HEK293 (cell line): Measurements from ENCODE around the gene SFSWAP.

Source experiments
- CTCF ChIP-seq: fragments of 450-650 bp; formaldehyde crosslinking; IDR thresholded peaks from 2 replicates; pipeline ENCODE4 v1.5.1; 2016; ENCODE audit warnings: missing biosample characterization, missing genetic modification characterization
- ZBTB20 ChIP-seq: fragments of 450-650 bp; formaldehyde crosslinking; IDR thresholded peaks from 2 replicates; pipeline ENCODE4 v1.5.1; 2016; ENCODE audit warnings: missing biosample characterization, missing genetic modification characterization
- ZNF24 ChIP-seq: fragments of 450-650 bp; formaldehyde crosslinking; IDR thresholded peaks from 2 replicates; pipeline ENCODE4 v1.5.1; 2016; ENCODE audit warnings: missing biosample characterization, missing genetic modification characterization
- ZNF530 ChIP-seq: fragments of 450-650 bp; formaldehyde crosslinking; IDR thresholded peaks from 2 replicates; pipeline ENCODE4 v1.5.1; 2016; ENCODE audit warnings: low read depth, missing biosample characterization, missing genetic modification characterization
- ZNF768 ChIP-seq: fragments of 450-650 bp; formaldehyde crosslinking; IDR thresholded peaks from 2 replicates; pipeline ENCODE4 v1.5.1; 2018; ENCODE audit warnings: missing biosample characterization, mild to moderate bottlenecking, missing genetic modification characterization
- TF ChIP-seq, protein P1 (sequence below): fragments of 450-650 bp; formaldehyde crosslinking; IDR thresholded peaks from 2 replicates; pipeline ENCODE4 v1.5.1; 2016; ENCODE audit warnings: missing biosample characterization, missing genetic modification characterization
- TF ChIP-seq, protein P2 (sequence below): fragments of 450-650 bp; formaldehyde crosslinking; IDR thresholded peaks from 2 replicates; pipeline ENCODE4 v1.5.1; 2016; ENCODE audit warnings: missing biosample characterization, missing genetic modification characterization
- TF ChIP-seq, protein P3 (sequence below): fragments of 450-650 bp; formaldehyde crosslinking; IDR thresholded peaks from 2 replicates; pipeline ENCODE4 v1.5.1; 2016; ENCODE audit warnings: missing biosample characterization, missing genetic modification characterization, low read depth
- TF ChIP-seq, protein P4 (sequence below): fragments of 450-650 bp; IDR thresholded peaks from 2 replicates; pipeline ENCODE4 v1.5.1; 2018; ENCODE audit warnings: missing biosample characterization, mild to moderate bottlenecking, missing genetic modification characterization

GRCh38 chr12:131803961-131804521 lies 93.2 kb downstream of the SFSWAP start:
- TF ChIP-seq, protein P1, sequence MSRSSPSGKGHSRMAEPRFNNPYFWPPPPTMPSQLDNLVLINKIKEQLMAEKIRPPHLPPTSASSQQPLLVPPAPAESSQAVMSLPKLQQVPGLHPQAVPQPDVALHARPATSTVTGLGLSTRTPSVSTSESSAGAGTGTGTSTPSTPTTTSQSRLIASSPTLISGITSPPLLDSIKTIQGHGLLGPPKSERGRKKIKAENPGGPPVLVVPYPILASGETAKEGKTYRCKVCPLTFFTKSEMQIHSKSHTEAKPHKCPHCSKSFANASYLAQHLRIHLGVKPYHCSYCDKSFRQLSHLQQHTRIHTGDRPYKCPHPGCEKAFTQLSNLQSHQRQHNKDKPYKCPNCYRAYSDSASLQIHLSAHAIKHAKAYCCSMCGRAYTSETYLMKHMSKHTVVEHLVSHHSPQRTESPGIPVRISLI = no peak
- TF ChIP-seq, protein P2, sequence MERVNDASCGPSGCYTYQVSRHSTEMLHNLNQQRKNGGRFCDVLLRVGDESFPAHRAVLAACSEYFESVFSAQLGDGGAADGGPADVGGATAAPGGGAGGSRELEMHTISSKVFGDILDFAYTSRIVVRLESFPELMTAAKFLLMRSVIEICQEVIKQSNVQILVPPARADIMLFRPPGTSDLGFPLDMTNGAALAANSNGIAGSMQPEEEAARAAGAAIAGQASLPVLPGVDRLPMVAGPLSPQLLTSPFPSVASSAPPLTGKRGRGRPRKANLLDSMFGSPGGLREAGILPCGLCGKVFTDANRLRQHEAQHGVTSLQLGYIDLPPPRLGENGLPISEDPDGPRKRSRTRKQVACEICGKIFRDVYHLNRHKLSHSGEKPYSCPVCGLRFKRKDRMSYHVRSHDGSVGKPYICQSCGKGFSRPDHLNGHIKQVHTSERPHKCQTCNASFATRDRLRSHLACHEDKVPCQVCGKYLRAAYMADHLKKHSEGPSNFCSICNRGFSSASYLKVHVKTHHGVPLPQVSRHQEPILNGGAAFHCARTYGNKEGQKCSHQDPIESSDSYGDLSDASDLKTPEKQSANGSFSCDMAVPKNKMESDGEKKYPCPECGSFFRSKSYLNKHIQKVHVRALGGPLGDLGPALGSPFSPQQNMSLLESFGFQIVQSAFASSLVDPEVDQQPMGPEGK (tag by site-specific recombination) = no peak
- TF ChIP-seq CTCF (tag by site-specific recombination) (no peak), ZNF768 (no peak), ZNF530 (no peak), ZNF24 (tag by site-specific recombination) (no peak), ZBTB20 (tag by site-specific recombination) (no peak)
- TF ChIP-seq, protein P3, sequence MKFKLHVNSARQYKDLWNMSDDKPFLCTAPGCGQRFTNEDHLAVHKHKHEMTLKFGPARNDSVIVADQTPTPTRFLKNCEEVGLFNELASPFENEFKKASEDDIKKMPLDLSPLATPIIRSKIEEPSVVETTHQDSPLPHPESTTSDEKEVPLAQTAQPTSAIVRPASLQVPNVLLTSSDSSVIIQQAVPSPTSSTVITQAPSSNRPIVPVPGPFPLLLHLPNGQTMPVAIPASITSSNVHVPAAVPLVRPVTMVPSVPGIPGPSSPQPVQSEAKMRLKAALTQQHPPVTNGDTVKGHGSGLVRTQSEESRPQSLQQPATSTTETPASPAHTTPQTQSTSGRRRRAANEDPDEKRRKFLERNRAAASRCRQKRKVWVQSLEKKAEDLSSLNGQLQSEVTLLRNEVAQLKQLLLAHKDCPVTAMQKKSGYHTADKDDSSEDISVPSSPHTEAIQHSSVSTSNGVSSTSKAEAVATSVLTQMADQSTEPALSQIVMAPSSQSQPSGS = no peak
- TF ChIP-seq, protein P4, sequence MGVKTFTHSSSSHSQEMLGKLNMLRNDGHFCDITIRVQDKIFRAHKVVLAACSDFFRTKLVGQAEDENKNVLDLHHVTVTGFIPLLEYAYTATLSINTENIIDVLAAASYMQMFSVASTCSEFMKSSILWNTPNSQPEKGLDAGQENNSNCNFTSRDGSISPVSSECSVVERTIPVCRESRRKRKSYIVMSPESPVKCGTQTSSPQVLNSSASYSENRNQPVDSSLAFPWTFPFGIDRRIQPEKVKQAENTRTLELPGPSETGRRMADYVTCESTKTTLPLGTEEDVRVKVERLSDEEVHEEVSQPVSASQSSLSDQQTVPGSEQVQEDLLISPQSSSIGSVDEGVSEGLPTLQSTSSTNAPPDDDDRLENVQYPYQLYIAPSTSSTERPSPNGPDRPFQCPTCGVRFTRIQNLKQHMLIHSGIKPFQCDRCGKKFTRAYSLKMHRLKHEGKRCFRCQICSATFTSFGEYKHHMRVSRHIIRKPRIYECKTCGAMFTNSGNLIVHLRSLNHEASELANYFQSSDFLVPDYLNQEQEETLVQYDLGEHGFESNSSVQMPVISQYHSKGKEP (tag by site-specific recombination) = no peak
